Gastroesophageal sphincter (tissue), 4 donors: ENCODE data around the gene TANGO6. TPM values are rescaled to one million over a fixed set of nuclear protein-coding genes. Genes with fewer than 3 reads are reported as not detected.

ENCODE experiments used
- ATAC-seq: fragments of 150-250 bp; one replicate; pipeline ENCODE4 v1.9.1; 2016; ENCODE audit warnings: mild to moderate bottlenecking, moderate library complexity
- H3K27ac ChIP-seq, 4 donors: fragments of 200-600 bp; sonication (generic) in 3 of 4; 1 replicate in 3 of 4; 2 replicates in 1 of 4; pipeline ENCODE4 v1.5.1; 2016 to 2019
- H3K27me3 ChIP-seq: fragments of 200-600 bp; sonication (generic); one replicate; pipeline ENCODE4 v1.5.1; 2019
- H3K36me3 ChIP-seq, 2 donors: fragments of 200-600 bp; sonication (generic); one replicate each; pipeline ENCODE4 v1.5.1; 2019; ENCODE audit warnings: control low read depth in 1 of 2
- H3K4me1 ChIP-seq, 3 donors: fragments of 200-600 bp; sonication (generic); 1 replicate in 2 of 3; 2 replicates in 1 of 3; pipeline ENCODE4 v1.5.1; 2016 to 2019; ENCODE audit warnings: control low read depth in 2 of 3
- H3K4me3 ChIP-seq, 2 donors: fragments of 200-600 bp; sonication (generic); one replicate each; pipeline ENCODE4 v1.5.1; 2019; ENCODE audit warnings: mild to moderate bottlenecking in 1 of 2, moderate library complexity in 1 of 2
- H3K9me3 ChIP-seq, 3 donors: fragments of 200-600 bp; sonication (generic); one replicate each; pipeline ENCODE4 v1.5.1; 2017 to 2019; ENCODE audit warnings: control low read depth in 2 of 3
- EP300 ChIP-seq: sonication (generic); formaldehyde crosslinking; IDR thresholded peaks from one replicate; pipeline ENCODE4 v1.6.1; 2017; ENCODE audit warnings: antibody characterized with exemption, mild to moderate bottlenecking
- POLR2A ChIP-seq, 2 donors: fragments of 450-650 bp; IDR thresholded peaks; one replicate each; pipeline ENCODE4 v1.6.1; 2017; ENCODE audit warnings: antibody characterized with exemption in 2 of 2, mild to moderate bottlenecking in 2 of 2, moderate library complexity in 1 of 2
- POLR2AphosphoS5 ChIP-seq: sonication (generic); formaldehyde crosslinking; IDR thresholded peaks from one replicate; pipeline ENCODE4 v1.6.1; 2017; ENCODE audit warnings: antibody characterized with exemption
- WGBS, 2 donors: methylation state at CpG; one replicate each; pipeline ENCODE4 v1.1.5; 2018; ENCODE audit warnings: low coverage in 1 of 2; 5-methylcytosine and 5-hydroxymethylcytosine counted together
- total RNA-seq, 4 donors: library from RNA; depleted of rRNA; stranded (reverse); fragments of >200 nt; gene quantifications; one replicate each; pipeline ENCODE4 v1.1.0, GENCODE V29; 2016
- TF ChIP-seq, protein P1 (sequence below), 4 experiments: fragments of 200-600 bp in 2 of 4; fragments of 450-650 bp in 2 of 4; sonication (generic) in 1 of 4; IDR thresholded peaks; one replicate each; pipeline ENCODE4 v1.5.1; 2017 to 2019; ENCODE audit warnings: antibody characterized with exemption in 4 of 4, mild to moderate bottlenecking in 2 of 4, moderate library complexity in 2 of 4

Gene TANGO6
- total RNA-seq, 4 donors from 2014 or later, result 19.5 to 29.7 (median 21.0) TPM

GRCh38 chr16:69069504-69069903 is 226.2 kb downstream of the TANGO6 start:
- ATAC-seq, result no peak
- TF ChIP-seq POLR2AphosphoS5 (no peak), EP300 (no peak), POLR2A (IDR thresholded peaks at IDR 0.05) (no peak)
- TF ChIP-seq, protein P1, sequence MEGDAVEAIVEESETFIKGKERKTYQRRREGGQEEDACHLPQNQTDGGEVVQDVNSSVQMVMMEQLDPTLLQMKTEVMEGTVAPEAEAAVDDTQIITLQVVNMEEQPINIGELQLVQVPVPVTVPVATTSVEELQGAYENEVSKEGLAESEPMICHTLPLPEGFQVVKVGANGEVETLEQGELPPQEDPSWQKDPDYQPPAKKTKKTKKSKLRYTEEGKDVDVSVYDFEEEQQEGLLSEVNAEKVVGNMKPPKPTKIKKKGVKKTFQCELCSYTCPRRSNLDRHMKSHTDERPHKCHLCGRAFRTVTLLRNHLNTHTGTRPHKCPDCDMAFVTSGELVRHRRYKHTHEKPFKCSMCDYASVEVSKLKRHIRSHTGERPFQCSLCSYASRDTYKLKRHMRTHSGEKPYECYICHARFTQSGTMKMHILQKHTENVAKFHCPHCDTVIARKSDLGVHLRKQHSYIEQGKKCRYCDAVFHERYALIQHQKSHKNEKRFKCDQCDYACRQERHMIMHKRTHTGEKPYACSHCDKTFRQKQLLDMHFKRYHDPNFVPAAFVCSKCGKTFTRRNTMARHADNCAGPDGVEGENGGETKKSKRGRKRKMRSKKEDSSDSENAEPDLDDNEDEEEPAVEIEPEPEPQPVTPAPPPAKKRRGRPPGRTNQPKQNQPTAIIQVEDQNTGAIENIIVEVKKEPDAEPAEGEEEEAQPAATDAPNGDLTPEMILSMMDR (IDR thresholded peaks at IDR 0.05), result no peak
- peaks cover 0 to 9% of the 10 kb centered on the region in 2 donors for H3K36me3 ChIP-seq
- H3K27me3 ChIP-seq, result no peaks in the 10 kb centered on the region
- no peak overlapping the region for H3K4me3 ChIP-seq
- 100% methylated on average over 5 of the region's 5 CpGs; no CpG with 5 or more reads in 1 of the 2 donors for WGBS, 2 donors
- H3K27ac ChIP-seq, result no peak overlapping the region
- H3K4me1 ChIP-seq, result no peaks in the 10 kb centered on the region
- H3K9me3 ChIP-seq, result no peaks in the 10 kb centered on the region

- TF ChIP-seq POLR2AphosphoS5 (no peak), EP300 (no peak), POLR2A (IDR thresholded peaks at IDR 0.05) (no peak)
- TF ChIP-seq, protein P1 (IDR thresholded peaks at IDR 0.05), result no peak
- no peak for ATAC-seq
These were observed 227.7 kb downstream of the TANGO6 start for GRCh38 chr16:69071036-69071435.

DNA sequence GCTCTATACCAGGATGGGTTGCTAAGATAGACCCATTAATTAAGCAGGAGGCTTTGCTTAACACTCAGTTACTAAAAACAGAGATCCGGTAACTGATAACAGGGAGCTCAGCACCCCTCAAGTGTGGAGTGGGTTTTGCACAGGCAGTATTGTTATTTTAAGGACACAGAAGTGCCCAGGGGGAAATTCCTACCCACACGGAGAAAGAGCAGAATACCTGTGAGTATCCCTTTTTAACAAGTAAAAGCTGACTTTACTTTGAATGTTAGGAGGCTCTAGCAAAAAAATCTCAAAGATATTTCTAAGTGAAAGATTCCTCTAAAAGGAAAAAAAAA is 229.3 kb downstream of the TANGO6 start:
- Histone ChIP-seq H3K9me3 (no peaks in the 10 kb centered on the region), H3K27ac (no peak overlapping the region), H3K4me1 (no peaks in the 10 kb centered on the region), H3K27me3 (no peaks in the 10 kb centered on the region), H3K36me3 (peaks cover 0 to 7% of the 10 kb centered on the region in 2 donors), H3K4me3 (no peak overlapping the region)
- no peak for ATAC-seq
- TF ChIP-seq POLR2A (IDR thresholded peaks at IDR 0.05), result no peak
- no peak for TF ChIP-seq POLR2AphosphoS5
- TF ChIP-seq, protein P1 (IDR thresholded peaks at IDR 0.05), result no peak
- TF ChIP-seq EP300, result no peak
- WGBS, 2 donors, result 57 to 77% methylated on average over 2 of the region's 2 CpGs

More at GRCh38 chr16:69071036-69071435, 227.7 kb downstream of the TANGO6 start:
- peaks cover 0 to 7% of the 10 kb centered on the region in 2 donors for H3K36me3 ChIP-seq
- no peak overlapping the region for H3K27ac ChIP-seq
- no peaks in the 10 kb centered on the region for H3K4me1 ChIP-seq
- no peak overlapping the region for H3K4me3 ChIP-seq
- H3K9me3 ChIP-seq, result no peaks in the 10 kb centered on the region
- no peaks in the 10 kb centered on the region for H3K27me3 ChIP-seq
- WGBS, 2 donors, result 71 to 73% methylated on average over 3 of the region's 3 CpGs

DNA sequence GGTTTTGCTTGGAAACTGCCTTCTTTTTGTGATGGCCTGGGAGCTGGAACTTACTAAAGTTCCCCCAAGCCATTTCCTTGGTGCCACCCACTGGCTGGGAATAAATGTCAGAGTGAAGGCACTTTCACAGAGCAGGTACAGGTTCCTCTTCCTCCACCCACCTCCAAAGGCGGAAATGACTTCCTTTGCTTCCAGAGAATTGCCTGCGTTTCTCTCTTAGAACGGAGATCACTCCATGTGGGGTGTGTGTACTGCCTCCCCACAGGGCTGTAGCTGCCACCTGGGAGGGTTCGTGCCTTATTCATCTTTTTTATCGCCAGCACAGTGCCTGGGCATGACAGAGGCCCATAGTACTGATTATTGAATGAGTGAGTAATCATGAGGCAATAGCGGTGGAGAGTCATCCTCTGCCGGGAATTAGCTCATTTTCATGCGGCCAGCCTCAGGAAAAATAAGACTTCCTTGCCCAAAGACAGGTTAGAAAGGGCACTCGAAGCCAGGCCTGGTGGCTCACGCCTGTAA is 229.9 kb downstream of the TANGO6 start:
- no peak overlapping the region for H3K4me3 ChIP-seq
- peaks cover 0 to 6% of the 10 kb centered on the region in 2 donors for H3K36me3 ChIP-seq
- no peaks in the 10 kb centered on the region for H3K9me3 ChIP-seq
- H3K4me1 ChIP-seq, result no peaks in the 10 kb centered on the region
- WGBS, 2 donors, result 80 to 85% methylated on average over 1 to 7 of the region's 10 CpGs
- H3K27ac ChIP-seq, result no peak overlapping the region
- ATAC-seq, result no peak
- TF ChIP-seq POLR2AphosphoS5, result no peak
- no peak for TF ChIP-seq EP300
- TF ChIP-seq POLR2A (IDR thresholded peaks at IDR 0.05), result no peak
- TF ChIP-seq, protein P1 (IDR thresholded peaks at IDR 0.05), result no peak
- no peaks in the 10 kb centered on the region for H3K27me3 ChIP-seq

DNA sequence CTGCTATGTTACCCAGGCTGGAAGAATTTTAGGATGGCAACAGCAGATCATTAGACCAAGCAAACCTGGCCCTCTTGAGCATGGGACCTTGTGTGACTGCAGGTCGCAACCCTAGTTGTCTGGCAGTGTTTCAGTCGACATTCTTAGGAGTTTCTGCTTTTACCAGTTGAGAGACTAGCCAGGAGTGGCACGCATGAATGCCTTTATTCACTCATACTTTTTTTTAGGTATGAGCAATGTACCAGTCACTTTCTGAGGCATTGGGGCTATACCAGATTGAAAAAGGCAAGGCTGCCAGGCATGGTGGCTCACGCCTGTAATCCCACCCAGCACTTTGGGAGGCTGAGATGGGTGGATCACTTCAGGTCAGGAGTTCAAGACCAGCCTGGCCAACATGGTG is 233.9 kb downstream of the TANGO6 start:
- no peak for TF ChIP-seq EP300
- TF ChIP-seq POLR2A (IDR thresholded peaks at IDR 0.05), result no peak
- Histone ChIP-seq H3K4me1 (no peaks in the 10 kb centered on the region), H3K36me3 (peaks cover 0 to under 1% of the 10 kb centered on the region in 2 donors), H3K27ac (no peak overlapping the region), H3K4me3 (no peak overlapping the region), H3K9me3 (no peaks in the 10 kb centered on the region), H3K27me3 (no peaks in the 10 kb centered on the region)
- WGBS, 2 donors, result 83 to 90% methylated on average over 3 to 4 of the region's 4 CpGs
- ATAC-seq, result no peak
